Neural progenitor cell (in vitro differentiated cells): Measurements from ENCODE around the gene ARID4A.

Source experiments
- CTCF ChIP-seq: fragments of 200-600 bp; sonication (generic); IDR thresholded peaks from 2 replicates; pipeline ENCODE4 v1.5.1; 2017; ENCODE audit warnings: antibody characterized with exemption, mild to moderate bottlenecking
- EZH2 ChIP-seq: fragments of 200-600 bp; sonication (generic); IDR thresholded peaks from 2 replicates; pipeline ENCODE4 v1.6.1; 2017; ENCODE audit warnings: antibody characterized with exemption, mild to moderate bottlenecking, moderate library complexity

- TF ChIP-seq CTCF (no peak), EZH2 (no peak)
Measured at GRCh38 chr14:58281969-58282368, 16.4 kb upstream of the ARID4A start.
